Activated T-cell treated with anti-CD3 and anti-CD28 coated beads, Interleukin-2, amount 50 U/mL, for 72 hours (primary cell): Measurements from ENCODE around the gene NRL. TPM values are rescaled to one million over a fixed set of nuclear protein-coding genes. Genes with fewer than 3 reads are reported as not detected.

Experiments
- ATAC-seq, 2 donors: fragments of 150-1000 bp; cut with Tn5 transposase; replicated peaks in 1 of 2; 2 replicates each; pipeline ENCODE4 v1.10.0; 2021; ENCODE audit warnings: moderate library complexity in 2 of 2, mild to moderate bottlenecking in 1 of 2
- DNase-seq, 2 donors: peaks; one replicate each; pipeline ENCODE4 v3.0.0; 2021 to 2022; ENCODE audit warnings: mixed read lengths in 1 of 2
- H3K27ac Mint-ChIP-seq: one replicate; pipeline ENCODE4 v1.8.0; 2022; ENCODE audit warnings: mild to moderate bottlenecking, moderate library complexity, mixed read lengths
- H3K27me3 Mint-ChIP-seq: one replicate; pipeline ENCODE4 v1.8.0; 2022; ENCODE audit warnings: low read depth, mixed read lengths
- H3K36me3 Mint-ChIP-seq, 2 donors: one replicate each; pipeline ENCODE4 v1.8.0; 2022; ENCODE audit warnings: mixed read lengths in 2 of 2, mild to moderate bottlenecking in 1 of 2; ENCODE audit not compliant: insufficient read depth in 2 of 2
- H3K4me1 Mint-ChIP-seq: one replicate; pipeline ENCODE4 v1.8.0; 2022; ENCODE audit warnings: low read depth, mixed read lengths
- H3K4me3 Mint-ChIP-seq, 2 donors: one replicate each; pipeline ENCODE4 v1.8.0; 2022; ENCODE audit warnings: mild to moderate bottlenecking in 2 of 2, mixed read lengths in 2 of 2, moderate library complexity in 2 of 2
- H3K9me3 Mint-ChIP-seq, 2 donors: one replicate each; pipeline ENCODE4 v1.8.0; 2022; ENCODE audit warnings: mixed read lengths in 2 of 2
- total RNA-seq, 2 donors: library from RNA; stranded (reverse); gene quantifications; one replicate each; pipeline ENCODE4 v1.2.3, GENCODE V29; 2022

NRL gene
- total RNA-seq, 2 donors from 2014 or later: 5.2 TPM

DNA sequence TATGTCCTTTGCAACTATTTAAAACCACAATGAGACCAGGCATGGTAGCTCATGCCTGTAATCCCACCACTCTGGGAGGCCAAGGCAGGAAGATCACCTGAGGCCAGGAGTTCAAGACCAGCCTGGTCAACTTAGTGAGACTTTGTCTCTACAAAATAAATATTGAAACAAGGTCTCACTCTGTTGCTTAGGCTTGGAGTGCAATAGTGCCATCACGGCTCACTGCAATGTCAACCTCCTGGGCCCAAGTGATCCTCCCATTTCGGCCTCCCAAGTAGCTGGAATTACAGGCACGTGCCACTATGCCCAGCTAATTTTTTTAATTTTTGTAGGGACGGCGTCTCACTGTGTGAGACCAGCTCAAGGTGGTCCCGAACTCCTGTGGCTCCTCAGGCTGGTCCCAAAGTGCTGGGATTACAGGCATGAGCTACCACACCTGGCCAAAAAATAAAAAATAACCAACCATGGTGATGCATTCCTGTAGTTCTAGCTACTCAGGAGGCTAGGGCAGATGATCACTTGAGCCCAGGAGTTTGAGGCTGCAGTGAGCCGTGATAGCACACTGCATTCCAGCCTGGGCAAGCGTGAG lies 14.8 kb upstream of the NRL start:
- no peak for ATAC-seq
- Mint-ChIP-seq H3K27me3 (no peaks in the 10 kb centered on the region), H3K27ac (no peak overlapping the region), H3K4me1 (peaks cover 23% of the 10 kb centered on the region), H3K9me3 (no peaks in the 10 kb centered on the region), H3K36me3 (no peaks in the 10 kb centered on the region), H3K4me3 (no peak overlapping the region)
- no peak for DNase-seq

DNA sequence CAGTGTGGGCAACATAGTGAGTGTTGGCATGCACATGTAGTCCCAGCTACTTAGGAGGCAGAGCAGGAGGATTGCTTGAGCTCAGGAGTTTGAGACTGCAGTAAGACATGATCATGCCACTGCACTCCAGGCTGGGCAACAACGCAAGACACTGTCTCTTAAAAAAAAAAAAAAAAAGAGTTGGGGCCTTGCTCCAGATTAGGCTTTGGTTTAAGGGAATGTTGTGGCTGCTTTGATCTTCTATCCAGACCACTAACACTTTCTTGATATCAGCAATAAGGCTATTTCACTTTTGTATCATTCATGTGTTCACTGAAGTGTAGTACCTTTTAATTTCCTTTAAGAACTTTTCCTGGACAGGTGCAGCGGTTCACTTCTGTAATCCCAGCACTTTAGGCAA lies 12.9 kb upstream of the NRL start:
- Mint-ChIP-seq H3K9me3 (no peaks in the 10 kb centered on the region), H3K36me3 (peaks cover 1 to 4% of the 10 kb centered on the region in 2 donors), H3K27ac (no peak overlapping the region), H3K4me1 (peaks cover 22% of the 10 kb centered on the region), H3K4me3 (no peak overlapping the region), H3K27me3 (no peaks in the 10 kb centered on the region)
- ATAC-seq: no peak
- DNase-seq: no peak

DNA sequence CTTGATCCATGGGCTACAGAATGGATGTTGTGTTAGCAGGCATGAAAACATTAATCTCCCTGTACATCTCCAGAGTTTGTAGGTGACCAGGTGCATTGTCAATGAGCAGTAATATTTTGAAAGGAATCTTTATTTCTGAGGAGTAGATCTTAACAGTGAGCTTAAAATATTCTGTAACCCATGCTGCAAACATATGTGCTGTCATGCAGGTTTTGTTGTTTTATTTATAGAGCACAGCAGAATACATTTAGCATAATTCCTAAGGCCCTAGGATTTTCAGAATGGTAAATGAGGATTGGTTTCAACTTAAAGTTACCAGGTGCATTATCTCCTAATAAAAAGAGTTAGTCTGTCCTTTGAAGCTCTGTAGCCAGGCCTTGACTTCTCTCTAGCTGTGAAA lies 12.2 kb upstream of the NRL start:
- peaks cover 15% of the 10 kb centered on the region for H3K4me1 Mint-ChIP-seq
- no peaks in the 10 kb centered on the region for H3K27me3 Mint-ChIP-seq
- no peak for ATAC-seq
- no peak overlapping the region for H3K4me3 Mint-ChIP-seq
- no peaks in the 10 kb centered on the region for H3K9me3 Mint-ChIP-seq
- DNase-seq: no peak
- H3K36me3 Mint-ChIP-seq: peaks cover 4% of the 10 kb centered on the region in 2 donors
- H3K27ac Mint-ChIP-seq: no peak overlapping the region

DNA sequence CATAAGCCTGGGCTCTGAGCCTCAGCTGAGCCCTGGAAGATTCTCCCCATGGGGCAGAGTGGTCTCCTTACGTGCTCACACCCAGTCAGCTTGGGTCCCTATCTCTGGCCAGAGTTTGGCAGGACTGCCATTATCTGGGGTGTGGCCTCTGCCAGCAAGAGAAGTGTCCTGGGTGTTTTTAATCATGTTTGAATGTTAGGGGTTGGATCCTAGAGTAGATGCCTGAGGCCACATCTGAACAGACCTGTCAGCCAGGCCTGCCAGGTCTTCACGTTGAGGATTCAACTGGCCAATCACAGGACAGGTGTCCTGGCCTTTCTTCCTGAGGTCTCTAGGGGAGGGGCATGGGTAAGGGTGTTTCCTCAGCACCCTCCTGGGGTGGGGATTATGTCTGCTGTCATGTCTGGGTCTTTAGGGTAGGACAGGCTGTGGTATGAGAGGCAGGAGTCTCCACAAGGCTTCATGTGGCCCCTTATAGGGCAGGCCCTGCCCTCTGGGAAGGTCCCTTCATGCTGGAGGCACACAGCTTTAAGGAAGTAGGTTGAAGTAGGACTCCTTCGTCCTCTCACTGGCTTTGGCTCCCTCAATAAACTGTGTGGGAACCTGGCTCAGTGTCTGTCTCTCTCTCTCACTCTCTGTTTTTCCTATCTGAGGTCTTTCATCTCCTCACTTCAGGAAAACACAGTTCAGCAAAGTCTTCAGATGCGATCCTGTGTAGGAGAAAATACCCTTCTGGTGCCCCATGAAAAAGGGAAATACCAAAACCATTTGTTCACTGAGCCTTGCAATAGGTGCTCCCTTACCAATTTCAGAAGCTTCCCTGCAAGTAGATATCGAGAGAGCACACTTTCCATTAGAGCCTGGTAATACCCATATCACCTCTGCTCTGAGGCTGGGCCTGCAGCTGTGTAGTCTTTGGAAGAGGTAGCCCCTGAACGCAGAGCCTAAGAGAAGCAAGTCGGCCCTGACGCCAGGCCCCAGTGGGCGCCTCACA lies 9.0 kb upstream of the NRL start:
- H3K27me3 Mint-ChIP-seq: no peaks in the 10 kb centered on the region
- DNase-seq: no peak
- H3K27ac Mint-ChIP-seq: no peak overlapping the region
- H3K9me3 Mint-ChIP-seq: no peaks in the 10 kb centered on the region
- peaks cover 9 to 20% of the 10 kb centered on the region in 2 donors for H3K36me3 Mint-ChIP-seq
- peak; percentile 20 to 27 for ATAC-seq
- H3K4me3 Mint-ChIP-seq: no peak overlapping the region
- peaks cover 12% of the 10 kb centered on the region for H3K4me1 Mint-ChIP-seq

DNA sequence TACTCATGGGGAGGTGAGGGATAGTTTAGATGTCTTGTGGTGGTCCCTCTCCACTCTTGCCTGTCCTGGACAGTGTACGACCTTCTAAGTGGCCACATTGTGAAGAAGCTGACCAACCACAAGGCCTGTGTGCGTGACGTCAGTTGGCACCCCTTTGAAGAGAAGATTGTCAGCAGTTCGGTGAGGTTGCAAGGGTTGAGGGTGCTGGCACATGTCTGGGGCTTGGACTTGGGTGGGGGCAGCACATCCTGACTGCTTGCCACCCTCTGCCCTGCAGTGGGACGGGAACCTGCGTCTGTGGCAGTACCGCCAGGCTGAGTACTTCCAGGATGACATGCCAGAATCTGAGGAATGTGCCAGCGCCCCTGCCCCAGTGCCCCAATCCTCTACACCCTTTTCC lies 8.1 kb upstream of the NRL start:
- Mint-ChIP-seq H3K36me3 (peaks cover 12 to 26% of the 10 kb centered on the region in 2 donors), H3K9me3 (no peaks in the 10 kb centered on the region), H3K4me3 (no peak overlapping the region), H3K4me1 (peaks cover 9% of the 10 kb centered on the region), H3K27me3 (no peaks in the 10 kb centered on the region), H3K27ac (no peak overlapping the region)
- DNase-seq (no peak), ATAC-seq (peak in 1 of 2 donors; percentile 11)

DNA sequence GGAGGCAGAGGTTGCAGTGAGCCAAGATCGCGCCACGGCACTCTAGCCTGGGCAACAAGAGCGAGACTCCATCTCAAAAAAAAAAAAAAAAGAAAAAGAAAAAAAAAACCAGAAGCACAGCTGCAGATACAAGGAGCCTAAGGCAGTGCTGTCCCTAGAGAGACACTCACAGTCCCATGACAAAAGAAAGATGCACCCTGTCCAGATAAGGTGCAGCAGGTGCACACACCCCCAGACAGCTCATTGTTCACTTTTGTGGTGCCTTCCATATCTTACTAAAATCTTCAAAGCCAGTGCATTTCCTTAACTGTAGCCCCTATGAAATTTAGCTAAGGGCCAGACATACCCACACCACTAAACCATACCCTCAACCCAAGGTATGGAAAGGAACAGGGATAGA lies 7.7 kb upstream of the NRL start:
- Mint-ChIP-seq H3K4me3 (no peak overlapping the region), H3K27me3 (no peaks in the 10 kb centered on the region), H3K9me3 (no peaks in the 10 kb centered on the region), H3K4me1 (peaks cover 7% of the 10 kb centered on the region), H3K27ac (no peak overlapping the region), H3K36me3 (peaks cover 12 to 30% of the 10 kb centered on the region in 2 donors)
- peak in 1 of 2 donors; percentile 16 for ATAC-seq
- no peak for DNase-seq

DNA sequence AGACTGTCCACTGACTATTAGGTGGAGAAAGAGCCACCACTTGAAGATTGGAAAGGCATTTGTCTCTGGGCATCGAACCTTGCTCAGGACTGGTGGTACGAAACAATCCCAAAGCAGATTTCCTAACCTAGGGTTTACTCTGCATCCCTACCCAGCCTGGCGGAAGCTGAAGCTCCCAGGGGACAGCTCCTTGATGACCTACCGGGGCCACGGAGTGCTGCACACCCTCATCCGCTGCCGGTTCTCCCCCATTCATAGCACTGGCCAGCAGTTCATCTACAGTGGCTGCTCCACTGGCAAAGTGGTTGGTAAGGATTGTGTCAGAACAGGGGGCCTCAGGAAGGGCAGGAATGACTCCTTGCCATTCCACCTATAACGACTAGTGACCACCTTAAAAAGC lies 6.5 kb upstream of the NRL start:
- DNase-seq (no peak), ATAC-seq (no peak)
- Mint-ChIP-seq H3K4me1 (peaks cover 15% of the 10 kb centered on the region), H3K36me3 (peaks cover 16 to 37% of the 10 kb centered on the region in 2 donors), H3K4me3 (no peak overlapping the region), H3K27me3 (no peaks in the 10 kb centered on the region), H3K9me3 (no peaks in the 10 kb centered on the region), H3K27ac (no peak overlapping the region)

DNA sequence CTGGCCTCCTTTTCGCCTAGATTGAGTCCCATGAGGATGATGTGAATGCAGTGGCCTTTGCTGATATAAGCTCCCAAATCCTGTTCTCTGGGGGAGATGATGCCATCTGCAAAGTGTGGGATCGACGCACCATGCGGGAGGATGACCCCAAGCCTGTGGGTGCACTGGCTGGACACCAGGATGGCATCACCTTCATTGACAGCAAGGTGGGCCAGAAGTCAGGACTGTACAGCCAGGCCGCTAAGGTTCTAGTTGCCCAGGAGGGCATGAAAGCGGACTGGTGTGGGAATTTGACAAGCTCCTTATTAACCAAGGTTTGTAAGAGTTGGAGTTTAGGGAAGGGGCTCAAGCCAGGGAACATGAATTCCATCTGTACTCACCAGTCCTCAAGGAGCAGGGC lies 4.9 kb upstream of the NRL start:
- Mint-ChIP-seq H3K36me3 (peaks cover 21 to 45% of the 10 kb centered on the region in 2 donors), H3K27ac (no peak overlapping the region), H3K4me3 (no peak overlapping the region), H3K27me3 (no peaks in the 10 kb centered on the region), H3K9me3 (no peaks in the 10 kb centered on the region), H3K4me1 (peaks cover 27% of the 10 kb centered on the region)
- ATAC-seq (no peak), DNase-seq (no peak)

DNA sequence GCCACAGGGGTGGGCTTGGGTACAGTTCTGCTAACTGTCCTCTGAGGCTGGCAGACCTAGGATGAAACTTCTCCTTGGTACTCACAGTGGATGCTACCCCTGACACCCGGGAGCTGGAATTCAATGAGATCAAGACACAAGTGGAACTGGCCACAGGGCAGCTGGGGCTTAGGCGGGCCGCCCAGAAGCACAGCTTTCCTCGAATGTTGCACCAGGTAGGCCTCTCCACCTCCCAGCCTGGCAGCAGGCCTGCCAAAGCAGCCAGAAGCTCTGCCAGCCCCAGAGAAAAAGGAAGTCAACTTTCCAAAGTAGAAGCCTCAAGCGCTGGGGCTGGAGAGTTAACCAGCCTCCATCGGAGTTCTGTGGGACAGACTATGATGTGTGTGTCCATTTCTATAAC lies 2.4 kb upstream of the NRL start:
- DNase-seq (no peak), ATAC-seq (no peak)
- Mint-ChIP-seq H3K27me3 (no peaks in the 10 kb centered on the region), H3K27ac (no peak overlapping the region), H3K36me3 (peaks cover 17 to 41% of the 10 kb centered on the region in 2 donors), H3K9me3 (no peaks in the 10 kb centered on the region), H3K4me3 (no peak overlapping the region), H3K4me1 (peaks cover 20% of the 10 kb centered on the region)

DNA sequence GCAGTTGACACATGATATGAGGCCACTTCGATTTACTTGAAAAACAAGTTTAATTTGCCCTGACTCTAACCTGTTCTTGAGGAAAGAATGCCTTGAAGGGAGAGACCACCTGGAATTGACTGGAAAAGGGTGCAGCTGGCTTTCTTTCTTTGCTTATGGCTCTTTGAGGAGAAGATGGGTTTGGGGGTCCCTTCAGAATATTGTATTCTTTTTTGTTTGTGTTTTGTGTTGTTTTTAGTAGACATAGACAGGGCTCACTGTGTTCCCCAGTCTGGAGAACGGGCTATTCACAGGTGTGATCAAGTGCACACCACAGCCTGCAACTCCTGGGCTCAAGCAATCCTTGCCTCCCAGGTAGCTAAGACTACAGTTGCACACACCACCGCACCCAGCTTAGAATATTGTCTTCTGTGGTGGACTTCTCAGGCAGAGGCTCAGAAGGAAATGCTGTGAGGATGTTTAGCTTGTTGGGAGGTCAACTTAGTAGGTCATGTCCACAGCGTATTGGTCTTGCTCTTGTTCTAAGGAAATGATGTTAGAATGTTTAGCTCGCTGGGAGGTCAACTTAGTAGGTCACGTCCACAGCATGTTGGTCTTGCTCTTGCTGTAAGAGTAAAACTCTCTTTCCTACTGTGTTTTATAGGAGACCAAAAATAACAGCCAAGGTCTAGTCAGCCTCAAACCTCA lies 1.5 kb upstream of the NRL start:
- Mint-ChIP-seq H3K27ac (peak overlapping the region; percentile 74), H3K36me3 (peaks cover 15 to 38% of the 10 kb centered on the region in 2 donors), H3K4me1 (peaks cover 20% of the 10 kb centered on the region)

DNA sequence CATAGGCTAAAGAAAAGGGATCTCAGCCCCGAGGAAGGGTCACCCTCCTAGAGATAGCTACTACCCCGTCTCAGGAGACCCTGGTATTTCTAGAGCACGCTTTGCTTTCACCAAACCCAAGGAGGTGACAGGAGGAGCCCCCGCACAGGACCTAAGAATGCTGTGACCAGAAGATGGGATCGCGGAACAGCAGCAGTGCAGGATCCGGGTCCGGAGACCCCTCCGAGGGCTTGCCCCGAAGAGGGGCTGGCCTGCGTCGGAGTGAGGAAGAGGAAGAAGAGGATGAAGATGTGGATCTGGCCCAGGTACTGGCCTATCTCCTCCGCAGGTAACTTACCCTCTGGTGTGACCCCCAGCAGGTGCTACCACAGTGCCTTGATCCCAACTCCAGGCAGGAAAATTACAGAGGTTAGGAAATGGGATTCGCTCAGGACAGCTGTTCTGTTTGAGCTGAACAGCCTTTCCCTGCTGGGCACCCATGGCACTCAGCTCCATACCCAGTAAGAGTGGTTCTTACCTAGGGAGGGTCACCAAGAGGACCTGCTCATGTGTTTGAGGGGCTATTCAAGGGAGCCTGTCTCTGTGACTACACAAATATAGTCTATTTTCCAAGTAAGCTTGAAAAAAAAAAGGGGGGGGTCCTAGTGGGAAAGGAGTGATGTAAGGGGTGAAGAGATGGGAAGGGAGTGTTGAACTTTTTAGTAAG lies 826 bp upstream of the NRL start:
- H3K27me3 Mint-ChIP-seq: no peaks in the 10 kb centered on the region
- peaks cover 15 to 34% of the 10 kb centered on the region in 2 donors for H3K36me3 Mint-ChIP-seq
- DNase-seq (no peak), ATAC-seq (no peak)
- peaks cover 20% of the 10 kb centered on the region for H3K4me1 Mint-ChIP-seq
- H3K9me3 Mint-ChIP-seq: no peaks in the 10 kb centered on the region
- peak overlapping the region; percentile 94 for H3K27ac Mint-ChIP-seq
- peak overlapping the region; percentile 98 to 100 for H3K4me3 Mint-ChIP-seq

More for the DNA sequence above, 1.5 kb upstream of the NRL start:
- Mint-ChIP-seq H3K27me3 (no peaks in the 10 kb centered on the region), H3K4me3 (peak overlapping the region; percentile 98 to 100), H3K9me3 (no peaks in the 10 kb centered on the region)
- DNase-seq (no peak), ATAC-seq (no peak)

DNA sequence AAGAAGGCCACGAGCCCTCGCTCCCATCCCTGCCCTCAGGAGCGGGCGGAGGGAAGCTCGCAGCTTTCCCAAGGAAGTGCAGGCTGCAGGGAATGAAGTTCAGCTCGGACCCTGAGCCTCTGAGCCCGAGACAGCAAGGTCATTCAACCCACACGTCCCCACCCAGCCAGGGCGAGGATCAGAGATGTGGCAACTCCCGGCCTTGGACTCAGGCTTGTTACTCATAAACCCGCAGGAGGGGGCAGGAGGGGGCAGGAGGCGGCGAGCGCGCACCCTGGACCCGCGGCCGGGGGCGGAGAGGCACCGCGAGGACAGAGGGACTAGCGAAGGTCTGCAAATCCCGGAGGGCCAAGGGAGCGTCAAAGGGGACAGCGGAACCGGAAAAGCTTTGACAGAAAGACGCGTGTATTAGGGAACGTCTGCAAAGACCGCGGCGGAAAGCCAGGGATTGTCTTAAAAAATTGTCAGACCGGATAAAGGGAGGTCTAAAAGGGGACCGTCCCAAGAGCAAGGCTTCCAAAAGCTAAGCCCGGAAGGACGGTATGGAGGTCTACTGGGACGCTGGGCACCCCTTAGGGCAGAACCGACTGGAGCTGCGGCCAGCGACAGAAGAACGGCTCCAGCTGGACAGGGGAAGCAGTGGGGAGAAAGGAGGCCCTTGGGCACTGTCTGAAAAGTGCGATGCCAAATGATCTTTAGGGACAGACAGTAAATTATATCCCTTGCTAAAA lies 783 bp downstream of the NRL start:
- Mint-ChIP-seq H3K36me3 (peaks cover 12 to 28% of the 10 kb centered on the region in 2 donors), H3K4me1 (peaks cover 30% of the 10 kb centered on the region), H3K27ac (peak overlapping the region; percentile 94), H3K27me3 (no peaks in the 10 kb centered on the region), H3K4me3 (peak overlapping the region; percentile 98 to 100), H3K9me3 (no peaks in the 10 kb centered on the region)
- peak; percentile 87 to 89 for DNase-seq
- ATAC-seq: peak; percentile 47
